RPMI7951 (cell line): ENCODE measurements around the gene CSRP2. TPM values are rescaled to one million over a fixed set of nuclear protein-coding genes. Genes with fewer than 3 reads are reported as not detected.

Experiments
- DNase-seq: peaks from one replicate; pipeline ENCODE4 v3.0.0-alpha.2; 2012; ENCODE audit warnings: low read depth
- total RNA-seq: library from RNA; depleted of rRNA; stranded (reverse); fragments of >200 nt; shearing (Covaris generic); gene quantifications from 2 replicates; pipeline ENCODE4 v1.2.3, GENCODE V29; 2014

CSRP2 gene
- total RNA-seq, 1 experiment from 2014 or later = 64.2 TPM

DNA sequence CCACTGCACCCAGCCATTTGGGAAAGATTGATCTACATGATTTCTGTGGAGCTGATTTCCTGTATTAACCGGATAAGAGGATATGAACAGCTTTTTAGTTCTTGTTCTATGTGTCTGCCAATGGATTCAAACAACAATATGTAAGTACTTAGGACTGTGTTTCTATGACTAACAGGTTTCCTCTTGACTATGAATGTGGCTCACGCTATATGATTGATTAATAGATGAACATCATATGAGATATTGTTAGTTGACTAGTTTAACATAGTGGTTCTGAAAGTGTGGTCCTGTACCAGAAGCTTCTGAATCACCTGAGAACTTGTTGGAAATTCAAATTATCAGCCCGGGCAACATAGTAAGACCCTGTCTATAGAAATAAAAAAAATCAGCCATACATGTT, 12.8 kb upstream of the CSRP2 start:
- no peak for DNase-seq

GRCh38 chr12:76890151-76891143, 11.6 kb upstream of the CSRP2 start:
- DNase-seq = no peak

GRCh38 chr12:76888775-76889174, 10.0 kb upstream of the CSRP2 start:
- DNase-seq = no peak

DNA sequence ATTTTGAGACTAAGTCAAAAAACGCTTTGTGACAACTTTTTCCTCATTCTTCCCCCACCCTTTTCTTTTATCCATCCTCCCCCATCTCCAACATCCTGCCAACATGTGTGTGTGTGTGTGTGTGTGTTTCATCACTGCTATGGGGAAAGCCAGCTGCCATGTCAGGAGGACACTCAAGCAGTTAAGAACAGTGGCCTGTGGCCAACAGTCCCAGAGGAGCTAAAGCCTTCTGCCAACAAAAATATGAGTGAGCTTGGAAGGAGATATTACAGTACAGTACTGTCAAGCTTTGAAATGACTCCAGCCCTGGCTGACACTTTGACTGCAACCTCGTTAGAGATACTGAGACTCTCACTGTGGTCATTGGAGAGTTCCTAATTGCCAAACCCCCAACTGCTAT, 5.0 kb upstream of the CSRP2 start:
- peak; percentile 55 for DNase-seq

DNA sequence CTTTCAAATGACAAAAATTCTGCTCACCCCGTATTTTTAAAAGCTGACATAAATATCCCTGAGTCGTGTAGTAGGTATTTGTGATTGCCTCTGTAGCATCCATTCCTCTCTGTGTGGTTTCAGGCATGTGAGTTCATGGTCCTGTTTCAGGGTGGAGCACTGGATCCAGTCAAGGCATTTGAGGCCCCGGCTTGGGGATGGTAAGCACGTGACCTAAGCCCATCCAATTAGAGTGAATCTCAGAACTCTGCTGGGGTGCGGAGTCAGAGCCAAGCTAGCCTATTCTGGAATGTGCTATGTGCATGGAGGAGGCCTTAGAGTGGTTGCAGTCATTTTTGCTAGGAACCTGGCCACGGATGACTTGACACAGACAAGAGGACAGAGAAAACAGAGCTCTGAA, 4.3 kb upstream of the CSRP2 start:
- DNase-seq = no peak

DNA sequence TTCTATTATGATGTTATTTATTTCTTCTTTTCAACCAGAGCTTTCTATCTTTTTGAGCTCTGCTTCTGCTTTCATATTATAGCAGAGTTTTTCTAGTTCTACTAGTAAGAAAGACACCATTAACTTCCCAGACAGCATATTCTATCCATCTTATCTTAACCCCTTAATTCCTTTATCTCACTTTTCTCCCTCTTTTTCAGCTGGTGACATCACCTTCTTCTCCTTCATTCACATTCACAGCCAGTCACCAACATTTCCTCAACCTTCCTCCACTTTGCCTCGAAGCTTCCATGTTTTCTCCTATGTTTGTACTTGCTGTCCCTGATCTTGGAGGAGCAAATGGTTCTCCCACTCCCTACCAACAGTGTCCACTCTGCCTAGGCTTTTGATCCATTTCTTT, 3.5 kb upstream of the CSRP2 start:
- DNase-seq = no peak

DNA sequence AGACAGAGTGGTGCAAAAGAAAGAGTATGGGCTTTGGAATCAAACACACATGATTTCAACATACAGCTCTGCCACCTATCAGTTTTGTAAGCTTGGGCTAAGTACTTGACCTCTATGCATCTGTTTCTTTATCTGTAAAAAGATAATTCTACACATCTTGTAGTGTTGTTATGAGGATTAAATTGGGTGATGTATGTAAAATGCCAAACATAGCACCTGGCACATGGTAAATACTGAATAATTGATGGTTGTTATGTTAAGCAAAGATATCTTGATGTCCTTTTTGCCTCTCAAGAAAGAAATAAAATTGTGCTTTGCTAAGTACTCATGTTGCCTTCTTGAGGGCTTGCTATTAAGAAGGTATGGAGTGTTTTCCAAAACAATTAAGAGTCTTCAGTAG, 2.3 kb upstream of the CSRP2 start:
- DNase-seq = no peak

DNA sequence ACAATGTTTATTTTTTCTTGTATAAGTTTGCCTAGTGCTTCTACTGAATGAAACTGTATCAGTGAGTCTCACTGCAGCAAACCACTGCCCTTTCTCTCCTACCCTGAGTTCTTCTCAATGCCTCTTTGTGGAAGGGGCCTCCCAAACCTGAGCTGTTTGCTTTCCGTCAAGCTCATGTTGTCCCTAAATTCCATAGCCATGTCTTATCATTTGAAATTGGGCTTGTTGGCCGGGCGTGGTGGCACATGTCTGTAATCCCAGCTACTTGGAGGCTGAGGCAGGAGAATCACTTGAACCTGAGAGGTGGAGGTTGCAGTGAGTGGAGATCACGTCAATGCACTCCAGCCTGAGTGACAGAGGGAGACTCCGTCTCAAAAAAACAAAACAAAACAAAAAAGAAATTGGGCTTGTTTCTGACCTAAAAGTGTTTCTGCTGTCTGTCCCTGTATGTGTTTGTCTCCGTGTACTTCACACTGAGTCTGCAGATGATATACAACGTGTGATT, 1.8 kb upstream of the CSRP2 start:
- no peak for DNase-seq

- DNase-seq = no peak
Observed at GRCh38 chr12:76879710-76880518, 1.1 kb upstream of the CSRP2 start.

GRCh38 chr12:76878099-76878898, 520 bp downstream of the CSRP2 start:
- DNase-seq = peak; percentile 46

DNA sequence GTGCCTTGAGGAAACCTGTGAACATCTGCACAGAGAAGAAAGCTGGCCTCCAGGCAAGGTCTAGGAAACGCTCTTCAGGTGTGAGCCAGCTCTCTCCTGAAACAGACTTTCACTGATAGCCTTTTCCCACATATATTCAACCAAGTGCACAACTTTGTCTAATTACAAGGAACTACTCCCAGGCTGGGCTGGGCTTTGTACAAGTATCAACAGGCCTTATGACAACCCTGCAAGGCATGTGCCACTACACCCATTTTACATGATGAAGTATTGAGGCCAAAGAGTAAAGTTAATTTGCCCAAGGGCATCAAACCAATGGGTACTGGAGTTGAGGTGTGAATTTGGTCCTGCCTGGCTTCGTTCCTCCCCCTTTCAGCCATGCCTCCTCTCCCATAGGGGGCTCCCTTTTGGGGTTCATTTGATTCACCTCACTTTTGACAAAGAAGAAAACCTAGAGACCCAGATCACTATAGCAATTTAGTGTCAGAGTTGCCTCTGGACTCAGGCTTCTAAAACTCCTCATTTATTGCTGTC, 2.1 kb downstream of the CSRP2 start:
- no peak for DNase-seq

- no peak for DNase-seq
Observed at GRCh38 chr12:76874491-76875190, 4.2 kb downstream of the CSRP2 start.

GRCh38 chr12:76874027-76874426, 4.8 kb downstream of the CSRP2 start:
- no peak for DNase-seq

DNA sequence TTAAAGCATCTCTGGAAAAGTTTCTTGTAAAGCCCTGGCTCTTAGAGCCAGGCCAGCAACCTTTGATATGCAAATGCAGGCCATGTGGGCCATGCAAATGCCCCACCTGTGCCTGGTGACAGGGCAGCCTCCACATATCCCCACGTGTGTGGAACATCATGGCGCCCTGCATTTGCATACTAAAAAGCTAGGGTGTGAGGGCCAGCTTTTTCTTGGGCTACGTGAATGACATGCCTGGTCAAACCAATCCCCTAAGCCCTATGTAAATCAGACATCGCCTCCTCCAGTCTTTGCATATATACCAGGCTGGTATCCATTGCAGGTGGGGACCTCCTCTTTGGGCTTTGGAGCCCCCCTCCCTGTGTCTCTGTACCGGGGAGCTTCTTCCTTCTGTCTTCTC, 6.4 kb downstream of the CSRP2 start:
- no peak for DNase-seq

GRCh38 chr12:76871742-76872141, 7.1 kb downstream of the CSRP2 start:
- DNase-seq = no peak

DNA sequence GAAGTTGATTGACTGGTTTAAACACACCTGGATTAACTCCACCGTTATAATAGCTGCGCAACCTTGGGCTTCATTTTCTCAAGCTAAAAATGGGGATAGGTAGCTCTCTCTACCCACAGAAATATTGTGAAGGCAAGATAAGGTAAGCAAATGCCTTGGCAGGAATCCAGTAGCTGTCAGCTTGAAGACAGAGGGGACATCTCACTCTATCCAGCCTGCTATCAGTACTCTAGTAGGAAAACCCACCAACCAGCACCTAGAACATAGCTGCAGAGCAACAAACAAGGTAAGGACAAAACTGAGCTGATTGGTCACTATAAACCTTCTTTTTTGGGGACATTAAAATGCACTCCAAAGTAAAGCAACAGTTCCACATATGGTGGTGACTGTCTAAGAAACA, 7.7 kb downstream of the CSRP2 start:
- no peak for DNase-seq

DNA sequence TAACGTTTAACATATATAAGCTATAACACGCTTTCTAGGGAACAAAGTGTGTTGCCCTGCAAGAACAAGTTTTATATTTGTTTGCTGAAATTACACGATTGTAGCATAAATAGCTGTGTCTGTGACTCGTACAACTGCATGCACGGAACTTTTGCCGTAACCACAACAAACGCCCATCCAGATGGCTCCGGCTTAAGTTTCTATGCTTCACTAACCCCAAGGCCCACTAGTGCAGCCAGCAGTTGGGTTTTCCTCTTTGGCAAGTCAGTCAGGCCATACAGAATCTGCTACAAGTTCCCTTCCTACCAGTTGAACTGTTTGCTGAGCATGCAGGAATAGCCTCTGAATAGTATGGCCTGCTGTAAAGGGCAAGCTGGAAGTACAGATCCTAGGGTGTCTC, 12.1 kb downstream of the CSRP2 start:
- DNase-seq = peak; percentile 86

DNA sequence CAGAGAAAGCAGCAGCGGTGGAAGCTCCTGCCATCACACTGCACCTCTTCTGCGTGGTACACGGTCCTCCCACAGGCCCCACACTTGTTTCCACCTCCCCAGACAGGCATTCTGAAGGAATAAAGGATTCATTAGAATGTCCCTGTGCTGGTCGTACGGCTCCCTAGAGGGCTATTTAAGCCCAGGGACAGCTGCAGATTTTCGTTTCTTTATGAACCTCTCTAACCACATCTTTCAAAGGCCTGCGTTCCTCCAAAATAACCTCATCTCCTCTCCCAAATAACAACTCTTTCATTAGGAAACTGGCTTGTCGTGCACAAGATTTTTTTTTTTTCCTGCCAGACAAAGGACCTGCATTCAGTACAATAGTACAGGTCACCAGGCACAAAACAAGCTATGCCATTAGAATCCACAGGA, 12.7 kb downstream of the CSRP2 start:
- peak; percentile 65 for DNase-seq

DNA sequence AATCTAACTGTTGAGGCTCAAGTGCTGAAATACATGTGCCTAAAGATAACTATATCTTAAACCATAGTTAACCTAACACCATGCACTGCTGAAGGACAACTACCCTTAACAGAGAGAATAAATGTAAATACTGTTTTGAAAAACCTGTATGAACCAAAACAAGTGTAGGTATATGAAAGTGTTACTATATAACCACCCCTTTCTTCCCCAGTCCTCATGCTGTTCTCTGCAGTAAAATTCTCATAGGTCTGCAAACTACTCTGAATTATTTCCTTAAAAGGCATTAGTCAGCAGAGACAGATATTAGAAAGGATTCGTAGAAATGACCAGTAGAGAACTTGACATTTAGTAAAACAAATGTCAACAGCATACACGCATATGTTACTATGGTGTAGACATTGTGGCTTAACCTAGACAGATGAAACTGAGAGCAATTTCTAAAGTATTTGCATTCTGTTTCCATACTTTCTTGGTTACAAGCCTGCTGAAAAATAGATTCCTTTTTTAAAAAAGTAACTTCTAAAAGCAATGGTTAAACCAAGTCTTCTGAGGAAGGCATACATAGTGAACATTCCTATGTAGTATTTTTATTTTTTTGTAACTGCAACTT, 13.9 kb downstream of the CSRP2 start:
- DNase-seq = no peak

DNA sequence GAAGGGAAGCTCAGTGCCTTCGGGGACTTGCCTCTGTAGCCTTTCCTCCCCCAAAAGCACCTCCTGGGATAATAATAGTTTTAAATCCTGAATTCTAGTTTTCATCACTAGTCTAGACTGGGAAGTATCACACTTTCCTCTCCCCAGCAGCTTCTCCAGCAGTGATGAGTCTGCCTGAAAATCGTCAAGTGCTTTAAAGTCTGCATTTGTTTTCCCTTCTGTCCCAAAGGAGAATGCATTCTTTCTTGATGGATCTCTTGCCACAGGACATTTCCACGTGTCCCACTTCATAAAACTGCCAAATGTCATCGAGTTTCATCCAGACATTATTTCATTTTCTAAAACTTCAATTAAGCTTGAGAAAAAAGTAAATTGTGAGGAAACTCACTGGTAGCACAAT, 15.0 kb downstream of the CSRP2 start:
- peak; percentile 35 for DNase-seq
